ENCODE results near the gene NAA40. TPM values are rescaled to one million over a fixed set of nuclear protein-coding genes. Genes with fewer than 3 reads are reported as not detected.
A peak's percentile ranks its signal among the peaks of the same experiment; 100 is the strongest.

NAA40 gene
- total and polyA plus RNA-seq, 7 donors: 4.6 to 13.7 (median 7.6) TPM

GRCh38 chr11:63913866-63914830, 24.7 kb upstream of the NAA40 start:
- no peak for ATAC-seq
- TF ChIP-seq CTCF (IDR thresholded peaks at IDR 0.05): no peak
- DNase-seq: no peak
- peaks cover 23% of the 10 kb centered on the region for H3K4me1 ChIP-seq
- no peaks in the 10 kb centered on the region for H3K9me3 ChIP-seq
- no peak overlapping the region for H3K27ac ChIP-seq
- no peaks in the 10 kb centered on the region for H3K27me3 ChIP-seq (ENCODE audit: insufficient read depth in 3 of 3, low read length in 2 of 3)
- 87 to 91% (median 89%) methylated on average over 31 to 34 of the region's 34 CpGs for WGBS, 3 donors
- intact Hi-C loops (cut with DNase I): no loop called here
- no peak overlapping the region for H3K4me3 ChIP-seq
- peaks cover 0 to 11% of the 10 kb centered on the region in 2 donors for H3K36me3 ChIP-seq (ENCODE audit: insufficient read depth in 1 of 2, low read depth in 1 of 2)

DNA sequence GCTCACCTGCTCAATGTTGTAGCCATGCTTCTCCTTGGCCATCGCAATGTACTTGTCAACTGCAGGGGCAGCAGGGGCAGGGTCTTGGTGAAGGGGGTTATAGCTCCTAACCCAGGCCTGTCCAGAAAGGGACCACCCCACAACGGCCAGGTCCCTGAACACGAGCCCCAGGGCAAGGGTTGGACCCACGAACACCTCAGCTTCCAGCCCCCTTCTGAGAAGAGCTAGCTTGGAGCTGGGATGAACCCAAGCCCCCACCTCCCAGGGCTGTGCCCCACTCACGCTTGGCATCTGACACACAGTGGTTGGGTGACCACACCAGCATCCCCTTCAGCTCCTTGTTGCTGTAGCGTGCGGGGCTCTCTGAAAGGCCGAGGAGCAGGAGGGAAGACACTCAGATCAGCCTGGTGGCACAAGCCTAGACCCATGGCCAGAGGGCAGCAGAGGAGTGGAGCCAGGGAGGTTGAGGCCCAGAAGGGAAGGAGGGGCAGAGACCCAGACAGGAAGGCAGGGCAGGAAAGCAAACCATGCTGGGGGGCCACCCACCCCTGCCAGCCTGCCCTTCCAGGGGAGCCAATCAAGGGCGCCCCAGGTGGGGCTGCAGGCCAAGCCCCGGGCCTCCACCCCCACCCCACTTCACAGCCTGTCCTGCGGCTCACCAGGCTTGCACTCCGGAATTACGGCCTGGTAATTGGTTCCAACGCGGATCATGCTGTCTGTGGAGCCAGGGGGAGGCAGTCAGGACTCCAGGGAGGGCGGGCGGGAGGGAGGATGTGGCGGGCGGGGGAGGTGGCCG, 23.7 kb upstream of the NAA40 start:
- H3K4me3 ChIP-seq: no peak overlapping the region
- 63 to 74% (median 71%) methylated on average over 14 to 20 of the region's 20 CpGs for WGBS, 3 donors
- no peak overlapping the region for H3K27ac ChIP-seq
- peaks cover 33% of the 10 kb centered on the region for H3K4me1 ChIP-seq
- peaks cover 0 to 2% of the 10 kb centered on the region in 2 donors for H3K36me3 ChIP-seq (ENCODE audit: insufficient read depth in 1 of 2, low read depth in 1 of 2)
- no peaks in the 10 kb centered on the region for H3K27me3 ChIP-seq (ENCODE audit: insufficient read depth in 3 of 3, low read length in 2 of 3)
- TF ChIP-seq CTCF (IDR thresholded peaks at IDR 0.05): no peak
- H3K9me3 ChIP-seq: no peaks in the 10 kb centered on the region
- intact Hi-C loops (cut with DNase I): loop anchor here in 1 of 2 donors (5.0 kb wide), 1 partner anchor 43 kb away; no protein-coding TSS in a partner anchor
- DNase-seq (no peak), ATAC-seq (no peak)

GRCh38 chr11:63915961-63916836, 22.6 kb upstream of the NAA40 start:
- no peak overlapping the region for H3K27ac ChIP-seq
- H3K36me3 ChIP-seq (ENCODE audit: insufficient read depth in 1 of 2, low read depth in 1 of 2): no peaks in the 10 kb centered on the region
- H3K4me1 ChIP-seq: peaks cover 33% of the 10 kb centered on the region
- ATAC-seq (no peak), DNase-seq (peak; percentile 62 to 77)
- no peaks in the 10 kb centered on the region for H3K9me3 ChIP-seq
- peak overlapping the region; percentile 73 for H3K4me3 ChIP-seq
- peak; percentile 54 for TF ChIP-seq CTCF (IDR thresholded peaks at IDR 0.05)
- intact Hi-C loops (cut with DNase I): loop anchor here in 1 of 2 donors (5.0 kb wide), 1 partner anchor 44 kb away; no protein-coding TSS in a partner anchor
- WGBS, 3 donors: 8 to 10% (median 9%) methylated on average over 36 to 56 of the region's 56 CpGs
- H3K27me3 ChIP-seq (ENCODE audit: insufficient read depth in 3 of 3, low read length in 2 of 3): no peaks in the 10 kb centered on the region

All from psoas muscle (tissue), 8 donors.